GM23248 (cell line): ENCODE results near the gene TRPC4. TPM values are rescaled to one million over a fixed set of nuclear protein-coding genes. Genes with fewer than 3 reads are reported as not detected.

ENCODE experiments used
- DNase-seq: peaks from one replicate; pipeline ENCODE4 v3.0.0-alpha.2; 2015
- H2AFZ ChIP-seq: fragments of 200-600 bp; sonication (generic); 2 replicates; pipeline ENCODE4 v1.6.1; 2016; ENCODE audit warnings: antibody characterized with exemption
- H3F3A ChIP-seq: fragments of 200-600 bp; sonication (generic); 2 replicates; pipeline ENCODE4 v1.6.1; 2016; ENCODE audit warnings: mild to moderate bottlenecking, antibody characterized with exemption, mixed run types; ENCODE audit not compliant: insufficient read depth
- H3K27ac ChIP-seq: fragments of 200-600 bp; sonication (generic); 2 replicates; pipeline ENCODE4 v1.5.1; 2016; ENCODE audit warnings: mild to moderate bottlenecking
- H3K27me3 ChIP-seq: fragments of 200-600 bp; sonication (generic); replicated peaks from 2 replicates; pipeline ENCODE4 v1.6.1; 2016; ENCODE audit warnings: mild to moderate bottlenecking; ENCODE audit not compliant: insufficient read depth
- H3K36me3 ChIP-seq: fragments of 200-600 bp; sonication (generic); 2 replicates; pipeline ENCODE4 v1.6.1; 2016; ENCODE audit warnings: low read depth, mild to moderate bottlenecking
- H3K4me1 ChIP-seq: fragments of 200-600 bp; sonication (generic); 2 replicates; pipeline ENCODE4 v1.6.1; 2016; ENCODE audit warnings: mild to moderate bottlenecking; ENCODE audit not compliant: insufficient read depth
- H3K4me2 ChIP-seq: fragments of 200-600 bp; sonication (generic); one replicate; pipeline ENCODE4 v1.6.1; 2016; ENCODE audit warnings: mild to moderate bottlenecking; ENCODE audit not compliant: unreplicated experiment
- H3K4me3 ChIP-seq: fragments of 200-600 bp; sonication (generic); 2 replicates; pipeline ENCODE4 v1.5.1; 2016; ENCODE audit warnings: mild to moderate bottlenecking
- H3K79me2 ChIP-seq: fragments of 200-600 bp; sonication (generic); 2 replicates; pipeline ENCODE4 v1.6.1; 2016; ENCODE audit warnings: mild to moderate bottlenecking; ENCODE audit not compliant: insufficient read depth
- H3K9ac ChIP-seq: fragments of 200-600 bp; sonication (generic); 2 replicates; pipeline ENCODE4 v1.6.1; 2016; ENCODE audit warnings: mild to moderate bottlenecking
- H3K9me2 ChIP-seq: fragments of 200-600 bp; sonication (generic); 2 replicates; pipeline ENCODE4 v1.6.1; 2016; ENCODE audit warnings: mixed run types, mild to moderate bottlenecking, moderate library complexity; ENCODE audit not compliant: insufficient read depth
- H3K9me3 ChIP-seq: fragments of 200-600 bp; sonication (generic); one replicate; pipeline ENCODE4 v1.6.1; 2017; ENCODE audit warnings: low read depth
- H4K20me1 ChIP-seq: fragments of 200-600 bp; sonication (generic); 2 replicates; pipeline ENCODE4 v1.6.0; 2016; ENCODE audit not compliant: insufficient read depth
- EZH2 ChIP-seq: fragments of 200-600 bp; sonication (generic); IDR thresholded peaks from 2 replicates; pipeline ENCODE4 v1.6.1; 2018; ENCODE audit warnings: antibody characterized with exemption, mild to moderate bottlenecking; ENCODE audit not compliant: insufficient read depth, poor library complexity, severe bottlenecking
- EZH2phosphoT487 ChIP-seq: fragments of 200-600 bp; sonication (generic); IDR thresholded peaks from 2 replicates; pipeline ENCODE4 v1.6.1; 2018; ENCODE audit warnings: antibody characterized with exemption, moderate library complexity, mild to moderate bottlenecking, low read depth; ENCODE audit not compliant: insufficient read depth
- WGBS, 2 experiments: methylation state at CpG; one replicate each; pipeline ENCODE4 v1.1.6; 2015 to 2017; ENCODE audit warnings: low lambda C conversion rate in 2 of 2, low coverage in 1 of 2; ENCODE audit errors: missing lambda C conversion rate in 2 of 2; 5-methylcytosine and 5-hydroxymethylcytosine counted together
- in situ Hi-C: fragments of 300-500 bp; cut with MboI; formaldehyde crosslinking; loops from 2 replicates; pipeline ENCODE4 v1.15.0; 2020
- polyA plus RNA-seq: library from polyadenylated mRNA; unstranded; fragments of >200 nt; fragmentation: Nextera tagmentation; extraction: Ambion mirVana; gene quantifications from 2 replicates; pipeline ENCODE4 v1.2.1, GENCODE V29; 2016
- total RNA-seq: library from RNA; depleted of rRNA; stranded (reverse); fragments of >200 nt; shearing (Covaris generic); gene quantifications from 2 replicates; pipeline ENCODE4 v1.2.3, GENCODE V29; 2014

The TRPC4 gene
- total and polyA plus RNA-seq, 2 experiments from 2014 or later, result 6.7 to 10.5 TPM

DNA sequence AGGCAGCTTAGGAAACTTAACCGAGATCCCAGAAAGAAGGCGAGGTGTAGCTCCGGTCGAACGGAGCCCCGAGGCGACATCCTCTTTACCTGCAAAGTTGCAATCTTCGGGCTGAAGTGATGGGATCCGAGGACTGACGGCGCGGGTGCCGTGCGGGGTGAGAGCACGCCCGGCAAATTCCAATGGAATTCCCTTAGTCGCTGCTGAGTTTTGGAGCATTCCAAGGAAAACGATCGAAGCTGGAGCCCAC is 141 bp downstream of the TRPC4 start:
- Histone ChIP-seq H3F3A (peaks cover 18% of the 10 kb centered on the region), H3K36me3 (no peaks in the 10 kb centered on the region), H3K9me2 (no peaks in the 10 kb centered on the region), H3K27ac (peak overlapping the region; percentile 38), H3K4me2 (peak overlapping the region; percentile 86), H3K27me3 (no peaks in the 10 kb centered on the region), H3K4me1 (peaks cover 30% of the 10 kb centered on the region), H3K9ac (peak overlapping the region; percentile 78), H3K4me3 (peak overlapping the region; percentile 90), H3K79me2 (peaks cover 49% of the 10 kb centered on the region), H4K20me1 (no peaks in the 10 kb centered on the region), H3K9me3 (no peaks in the 10 kb centered on the region), H2AFZ (peak overlapping the region; percentile 94)
- in situ Hi-C loops, result loop anchor here (10.0 kb wide), 1 partner anchor 225 kb away; no protein-coding TSS in a partner anchor
- TF ChIP-seq EZH2phosphoT487 (no peak), EZH2 (no peak)
- DNase-seq, result no peak
- WGBS, 2 experiments, result 1 to 2% methylated on average over 19 of the region's 19 CpGs

DNA sequence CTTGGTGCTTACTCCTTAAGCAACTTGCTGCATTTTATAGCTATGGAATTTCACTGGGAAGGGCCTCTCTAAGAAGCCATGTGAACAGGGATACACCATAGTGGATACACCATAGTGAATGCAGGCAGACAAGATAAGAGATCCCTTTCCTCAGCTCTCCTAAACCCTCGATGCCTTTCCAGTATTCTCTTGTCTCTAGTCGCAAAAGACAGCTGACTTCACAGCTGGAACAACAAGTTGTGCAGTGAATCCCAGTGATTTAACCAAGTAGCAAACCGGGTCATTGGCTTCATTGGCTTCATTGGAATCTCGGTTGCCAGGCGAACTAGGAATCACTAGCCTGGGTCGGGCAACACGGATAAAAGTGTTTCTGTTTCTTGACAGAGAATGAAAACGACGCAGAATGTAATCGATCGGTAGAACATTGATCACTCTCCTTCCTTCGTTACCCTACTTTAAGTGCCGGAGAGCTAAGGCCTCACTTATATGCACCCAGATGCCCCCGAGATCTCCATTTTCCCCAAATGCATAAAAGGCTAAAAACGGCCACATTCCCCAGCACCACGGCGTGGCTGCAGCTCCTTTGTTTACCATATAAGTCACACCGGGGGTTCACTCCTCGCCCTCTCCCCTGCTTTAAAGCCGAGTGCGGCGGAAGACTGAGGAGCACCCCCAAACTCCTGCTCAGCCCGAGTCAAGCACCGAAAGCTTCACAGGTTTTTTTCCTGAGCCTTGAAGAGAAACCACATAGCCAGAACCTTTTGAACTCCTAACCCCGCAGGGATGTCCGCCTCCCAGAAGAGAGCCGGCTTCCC is 674 bp downstream of the TRPC4 start:
- no peaks in the 10 kb centered on the region for H4K20me1 ChIP-seq
- 8% methylated on average over 27 of the region's 27 CpGs for WGBS, 2 experiments
- in situ Hi-C loops, result loop anchor here (10.0 kb wide), 1 partner anchor 224 kb away; no protein-coding TSS in a partner anchor
- H3K9me2 ChIP-seq, result no peaks in the 10 kb centered on the region
- TF ChIP-seq EZH2phosphoT487 (no peak), EZH2 (no peak)
- peak; percentile 54 for DNase-seq
- no peaks in the 10 kb centered on the region for H3K9me3 ChIP-seq
- H3K27me3 ChIP-seq, result no peaks in the 10 kb centered on the region
- H3K36me3 ChIP-seq, result no peaks in the 10 kb centered on the region
- H3K4me3 ChIP-seq, result peak overlapping the region; percentile 90
- peaks cover 54% of the 10 kb centered on the region for H3K79me2 ChIP-seq
- H3K9ac ChIP-seq, result peak overlapping the region; percentile 78
- H3K27ac ChIP-seq, result peak overlapping the region; percentile 38
- H3K4me1 ChIP-seq, result peaks cover 30% of the 10 kb centered on the region
- H3K4me2 ChIP-seq, result peak overlapping the region; percentile 86
- peak overlapping the region; percentile 94 for H2AFZ ChIP-seq
- H3F3A ChIP-seq, result peaks cover 18% of the 10 kb centered on the region

DNA sequence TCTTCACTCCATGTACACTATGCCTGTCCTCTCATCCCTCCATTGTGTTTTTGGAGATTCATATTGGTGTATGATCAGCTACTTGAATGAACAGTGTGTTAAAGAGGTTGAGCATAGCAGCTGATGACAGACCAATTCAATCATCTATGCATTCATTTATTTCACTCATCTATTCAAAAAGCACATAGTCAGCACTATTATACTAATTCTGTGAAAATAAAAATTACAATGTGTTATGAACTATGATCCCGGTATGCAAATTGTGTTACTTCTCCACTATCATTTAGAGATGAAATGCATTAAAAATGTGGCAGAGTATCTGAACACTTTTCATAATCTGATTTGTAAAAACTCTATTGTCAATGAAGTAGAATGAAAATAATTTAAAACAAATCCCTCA is 5.9 kb downstream of the TRPC4 start:
- DNase-seq, result no peak
- Histone ChIP-seq H3K79me2 (peaks cover 94% of the 10 kb centered on the region), H3F3A (0 out of 2 replicates have a peak, but pooled peaks cover 4% of the 10 kb centered on the region), H3K27me3 (no peaks in the 10 kb centered on the region), H3K36me3 (no peaks in the 10 kb centered on the region), H3K4me3 (no peak overlapping the region), H3K9me3 (no peaks in the 10 kb centered on the region), H3K4me2 (no peak overlapping the region), H3K4me1 (peaks cover 15% of the 10 kb centered on the region), H3K27ac (no peak overlapping the region), H4K20me1 (no peaks in the 10 kb centered on the region), H3K9me2 (no peaks in the 10 kb centered on the region), H3K9ac (no peak overlapping the region), H2AFZ (no peak overlapping the region)
- in situ Hi-C loops, result loop anchor here (10.0 kb wide), 1 partner anchor 219 kb away; no protein-coding TSS in a partner anchor
- WGBS, 2 experiments, result 98 to 100% methylated on average over 1 of the region's 1 CpG
- TF ChIP-seq EZH2phosphoT487, result no peak
- TF ChIP-seq EZH2, result no peak

DNA sequence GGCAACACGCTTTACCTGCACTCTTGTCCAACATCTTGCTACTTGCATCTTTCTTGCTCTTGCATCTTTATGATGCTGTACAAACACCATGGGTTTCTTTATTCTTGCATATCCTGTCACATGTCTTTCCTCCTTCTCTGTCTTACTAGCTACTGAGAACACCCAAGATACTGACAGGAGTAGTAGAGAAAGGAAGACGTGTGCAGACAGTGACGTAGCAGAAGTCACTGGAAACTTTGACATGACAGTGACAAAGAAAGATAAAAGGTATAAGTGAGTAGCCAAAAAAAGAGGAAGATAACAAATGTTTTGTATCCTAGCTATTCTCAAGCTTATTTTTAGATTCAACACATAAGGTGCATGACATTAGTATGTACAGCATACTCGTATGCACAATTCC is 34.2 kb downstream of the TRPC4 start:
- no peaks in the 10 kb centered on the region for H3K27me3 ChIP-seq
- no peaks in the 10 kb centered on the region for H3K36me3 ChIP-seq
- no peaks in the 10 kb centered on the region for H3K9me2 ChIP-seq
- WGBS, 2 experiments, result 92 to 93% methylated on average over 4 of the region's 4 CpGs
- in situ Hi-C loops, result no loop called here
- no peak overlapping the region for H3K9ac ChIP-seq
- H3F3A ChIP-seq, result no peaks in the 10 kb centered on the region
- no peaks in the 10 kb centered on the region for H3K4me1 ChIP-seq
- no peaks in the 10 kb centered on the region for H3K9me3 ChIP-seq
- H3K27ac ChIP-seq, result no peak overlapping the region
- H4K20me1 ChIP-seq, result no peaks in the 10 kb centered on the region
- DNase-seq, result no peak
- H3K79me2 ChIP-seq, result peaks cover 13% of the 10 kb centered on the region
- no peak overlapping the region for H3K4me3 ChIP-seq
- H2AFZ ChIP-seq, result no peak overlapping the region
- TF ChIP-seq EZH2phosphoT487 (no peak), EZH2 (no peak)
- no peak overlapping the region for H3K4me2 ChIP-seq
